ENCODE measurements around the gene BCL7C.

DNA sequence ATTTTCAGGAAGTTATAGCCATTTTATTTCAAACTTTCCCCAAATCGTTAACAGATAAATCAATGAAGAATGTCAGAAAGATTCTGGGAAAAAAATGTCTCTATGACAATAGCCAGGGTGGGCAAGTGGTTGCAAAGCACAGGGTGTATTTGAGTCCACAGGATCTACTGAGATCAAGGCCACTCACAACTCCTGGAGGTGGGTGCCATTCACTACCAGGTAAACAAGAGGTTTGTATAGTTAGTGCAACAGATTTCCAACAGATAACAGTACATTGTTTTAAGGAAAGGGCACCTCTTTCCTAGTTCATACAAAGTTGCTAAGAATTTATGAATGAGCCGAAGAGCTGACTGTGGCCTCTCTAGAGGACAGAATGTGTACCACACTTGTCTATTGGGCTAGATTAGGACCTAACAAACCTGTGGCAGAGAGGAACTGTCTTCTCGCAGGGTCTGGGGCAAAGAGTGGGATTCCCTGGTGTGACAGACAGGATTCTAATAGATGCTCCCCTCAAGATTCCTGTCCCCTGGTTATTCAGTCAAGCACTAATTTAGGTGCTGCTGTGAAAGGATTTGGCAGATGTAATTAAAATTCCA, 54.9 kb downstream of the BCL7C start:
- TF ChIP-seq ERF (CRISPR knock-in tag; IDR thresholded peaks at IDR 0.05) (peak; percentile 56; the same call in 1 of the 2 replicates), RAD21 (CRISPR knock-in tag; IDR thresholded peaks at IDR 0.05) (peak; percentile 57; the same call in 1 of the 2 replicates), JUNB (CRISPR knock-in tag; IDR thresholded peaks at IDR 0.05; ENCODE audit: borderline replicate concordance) (no peak), ATF1 (CRISPR knock-in tag; IDR thresholded peaks at IDR 0.05) (no peak), ZNF235 (CRISPR knock-in tag; IDR thresholded peaks at IDR 0.05; ENCODE audit: borderline replicate concordance) (no peak)

All from HepG2 (cell line).